ENCODE data around the gene UNK.

GRCh38 chr17:75783803-75784472 lies 668 bp upstream of the UNK start:
- TF ChIP-seq CTCF (IDR thresholded peaks at IDR 0.05; ENCODE audit: low read depth, low read length), result no peak
- TF ChIP-seq EZH2phosphoT487 (IDR thresholded peaks at IDR 0.05; ENCODE audit: low read depth), result no peak

Measured in OCI-LY3 (cell line).